Measurements from ENCODE around the gene RBX1.
A peak's percentile ranks its signal among the peaks of the same experiment; 100 is the strongest.

The RBX1 gene

GRCh38 chr22:41021061-41021612, 70.0 kb downstream of the RBX1 start:
- no peak for TF ChIP-seq GLIS3 (CRISPR knock-in tag; IDR thresholded peaks at IDR 0.05)
- no peak for TF ChIP-seq ZFP3 (CRISPR knock-in tag; IDR thresholded peaks at IDR 0.05)
- no peak for TF ChIP-seq TOX (CRISPR knock-in tag; IDR thresholded peaks at IDR 0.05; ENCODE audit: borderline replicate concordance)
- TF ChIP-seq BACH2 (CRISPR knock-in tag; IDR thresholded peaks at IDR 0.05; ENCODE audit: borderline replicate concordance): no peak
- no peak for TF ChIP-seq CREB5 (CRISPR knock-in tag; IDR thresholded peaks at IDR 0.05; ENCODE audit: low read depth)
- TF ChIP-seq ZC3H10 (CRISPR knock-in tag; IDR thresholded peaks at IDR 0.05): no peak
- TF ChIP-seq ISL1 (CRISPR knock-in tag; IDR thresholded peaks at IDR 0.05): no peak
- no peak for TF ChIP-seq TCF4 (CRISPR knock-in tag; IDR thresholded peaks at IDR 0.05; ENCODE audit: borderline replicate concordance)
- no peak for TF ChIP-seq ZFP30 (CRISPR knock-in tag; IDR thresholded peaks at IDR 0.05)
- no peak for TF ChIP-seq CSDC2 (CRISPR knock-in tag; IDR thresholded peaks at IDR 0.05)
- no peak for TF ChIP-seq PPARA (CRISPR knock-in tag; IDR thresholded peaks at IDR 0.05; ENCODE audit: borderline replicate concordance)
- no peak for TF ChIP-seq ZNF70 (CRISPR knock-in tag; IDR thresholded peaks at IDR 0.05)
- TF ChIP-seq POU6F1 (CRISPR knock-in tag; IDR thresholded peaks at IDR 0.05; ENCODE audit: borderline replicate concordance, low read depth): no peak
- no peak for TF ChIP-seq OSR1 (CRISPR knock-in tag; IDR thresholded peaks at IDR 0.05)
- no peak for ATAC-seq

GRCh38 chr22:41021613-41022454, 70.7 kb downstream of the RBX1 start:
- peak; percentile 78 for ATAC-seq
- TF ChIP-seq CREB5 (CRISPR knock-in tag; IDR thresholded peaks at IDR 0.05; ENCODE audit: low read depth): no peak
- no peak for TF ChIP-seq GLIS3 (CRISPR knock-in tag; IDR thresholded peaks at IDR 0.05)
- TF ChIP-seq ZFP3 (CRISPR knock-in tag; IDR thresholded peaks at IDR 0.05): no peak
- no peak for TF ChIP-seq CSDC2 (CRISPR knock-in tag; IDR thresholded peaks at IDR 0.05)
- TF ChIP-seq TCF4 (CRISPR knock-in tag; IDR thresholded peaks at IDR 0.05; ENCODE audit: borderline replicate concordance): no peak
- TF ChIP-seq ARNTL (CRISPR knock-in tag; IDR thresholded peaks at IDR 0.05; ENCODE audit: borderline replicate concordance, low read depth): no peak
- TF ChIP-seq TOX (CRISPR knock-in tag; IDR thresholded peaks at IDR 0.05; ENCODE audit: borderline replicate concordance): no peak
- no peak for TF ChIP-seq ESRRG (CRISPR knock-in tag; IDR thresholded peaks at IDR 0.05)
- TF ChIP-seq SNAI2 (CRISPR knock-in tag; IDR thresholded peaks at IDR 0.05): no peak
- TF ChIP-seq ZNF70 (CRISPR knock-in tag; IDR thresholded peaks at IDR 0.05): no peak
- no peak for TF ChIP-seq ISL1 (CRISPR knock-in tag; IDR thresholded peaks at IDR 0.05)
- TF ChIP-seq TSHZ2 (CRISPR knock-in tag; IDR thresholded peaks at IDR 0.05): no peak
- no peak for TF ChIP-seq CSRNP3 (CRISPR knock-in tag; IDR thresholded peaks at IDR 0.05)
